ENCODE measurements around the gene MISP.

DNA sequence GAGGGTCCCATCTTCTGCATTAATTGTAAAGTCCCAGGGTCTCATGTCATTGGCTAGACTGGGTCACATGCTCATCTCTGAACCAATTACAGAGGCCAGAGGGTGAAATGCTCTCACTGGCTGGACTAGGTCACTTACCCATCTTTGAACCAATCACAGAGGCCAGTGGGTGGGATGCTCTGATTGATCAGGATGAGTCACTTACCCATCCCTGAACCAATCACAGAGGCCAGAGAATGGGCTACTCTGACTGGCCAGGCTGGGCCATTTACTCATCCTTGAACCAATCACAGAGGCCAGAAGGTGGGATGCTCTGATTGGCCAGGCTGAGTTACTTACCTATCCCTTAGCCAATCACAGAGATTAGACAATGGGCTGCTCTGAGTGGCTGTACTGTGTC, 5.3 kb downstream of the MISP start:
- TF ChIP-seq CTCF (IDR thresholded peaks at IDR 0.05; ENCODE audit: poor library complexity) (no peak), EZH2phosphoT487 (IDR thresholded peaks at IDR 0.05; ENCODE audit: low read depth, severe bottlenecking, unreplicated experiment) (no peak)

Data from hepatocyte (in vitro differentiated cells).